Measurements from ENCODE around the gene PCCA.
A peak's percentile ranks its signal among the peaks of the same experiment; 100 is the strongest.

PCCA gene

GRCh38 chr13:100478107-100478809, 389.4 kb downstream of the PCCA start:
- DNase-seq, result no peak

DNA sequence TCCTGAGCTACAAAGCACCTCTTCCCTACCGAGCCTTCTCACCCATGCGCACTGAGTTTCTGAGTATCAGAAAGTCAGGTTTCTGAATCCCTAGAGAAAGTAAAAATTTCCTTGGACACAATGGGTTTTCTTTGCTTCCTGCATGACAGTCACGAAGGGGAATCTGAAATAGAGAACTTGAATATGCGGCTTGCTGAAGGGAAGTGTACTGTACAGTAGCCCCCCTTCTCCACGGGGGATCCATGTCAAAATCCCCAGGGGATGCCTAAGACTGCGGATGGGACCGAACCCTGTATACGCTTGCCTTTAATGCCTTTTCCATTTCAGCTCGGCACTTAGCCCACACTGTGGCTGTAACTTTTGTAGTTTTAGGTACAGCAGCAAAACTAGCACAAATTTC, 391.8 kb downstream of the PCCA start:
- no peak for DNase-seq

GRCh38 chr13:100483139-100483538, 394.2 kb downstream of the PCCA start:
- no peak for DNase-seq

- DNase-seq, result no peak
These were observed 395.0 kb downstream of the PCCA start for GRCh38 chr13:100483841-100484381.

DNA sequence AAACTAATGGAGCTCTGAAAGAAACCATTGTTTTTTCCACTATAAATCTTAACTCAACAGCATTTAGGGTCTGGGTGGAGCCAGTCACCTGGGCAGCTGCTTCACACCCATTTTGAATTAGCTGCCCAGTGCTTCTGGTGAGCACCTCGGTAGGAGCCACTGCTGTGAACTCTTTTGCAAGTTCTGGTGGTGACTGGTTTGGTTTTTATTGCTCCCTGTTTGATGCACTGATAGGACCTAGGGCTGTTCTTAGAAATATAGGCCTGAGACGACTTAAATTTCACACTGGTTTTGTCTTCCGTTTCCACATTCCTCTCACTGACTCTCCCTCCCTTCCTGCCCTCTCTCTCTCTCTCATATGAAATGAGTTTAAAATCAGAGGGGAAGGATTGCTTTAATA, 395.8 kb downstream of the PCCA start:
- DNase-seq, result no peak

DNA sequence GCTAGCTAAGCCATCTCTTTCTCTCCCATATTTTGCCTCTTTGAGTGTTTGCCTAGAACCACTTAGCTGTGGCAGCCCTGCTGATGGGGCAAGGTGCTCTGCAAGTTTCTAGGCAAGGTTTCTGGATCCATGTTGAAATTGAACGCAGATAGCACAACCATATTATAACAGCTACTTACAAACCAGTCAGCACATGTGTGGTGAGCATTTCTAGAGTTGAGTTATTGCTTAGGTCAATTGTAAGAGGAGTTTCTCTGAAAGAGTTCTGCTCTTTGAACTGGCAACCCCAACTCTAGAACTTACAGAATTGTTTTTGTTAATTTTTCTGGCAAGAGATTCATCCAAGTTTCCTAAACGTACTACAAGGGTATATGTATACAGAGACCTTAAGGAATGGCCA, 396.4 kb downstream of the PCCA start:
- DNase-seq, result no peak

DNA sequence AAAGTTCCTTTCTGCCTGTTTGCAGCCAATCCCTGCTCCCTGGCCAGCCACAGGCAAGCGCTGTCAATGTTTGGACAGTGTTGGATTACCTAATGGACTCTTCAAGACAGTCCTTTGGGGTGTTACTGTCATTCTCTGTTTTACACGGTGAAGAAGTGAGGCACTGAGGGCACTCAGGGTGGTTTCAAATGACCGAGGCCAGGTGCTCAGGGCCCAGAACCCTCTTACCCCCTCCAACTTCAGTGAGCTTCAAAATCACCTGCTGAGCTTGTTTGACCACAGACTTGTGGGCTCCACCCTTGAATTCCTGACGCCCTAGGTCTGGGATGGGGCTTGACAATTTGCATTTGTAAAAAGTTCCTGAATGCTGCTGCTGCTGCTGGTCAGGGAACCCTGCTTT, 401.8 kb downstream of the PCCA start:
- DNase-seq, result no peak

- DNase-seq, result no peak
These were observed 402.4 kb downstream of the PCCA start for GRCh38 chr13:100491164-100491842.

GRCh38 chr13:100493418-100493817, 404.5 kb downstream of the PCCA start:
- DNase-seq, result no peak

DNA sequence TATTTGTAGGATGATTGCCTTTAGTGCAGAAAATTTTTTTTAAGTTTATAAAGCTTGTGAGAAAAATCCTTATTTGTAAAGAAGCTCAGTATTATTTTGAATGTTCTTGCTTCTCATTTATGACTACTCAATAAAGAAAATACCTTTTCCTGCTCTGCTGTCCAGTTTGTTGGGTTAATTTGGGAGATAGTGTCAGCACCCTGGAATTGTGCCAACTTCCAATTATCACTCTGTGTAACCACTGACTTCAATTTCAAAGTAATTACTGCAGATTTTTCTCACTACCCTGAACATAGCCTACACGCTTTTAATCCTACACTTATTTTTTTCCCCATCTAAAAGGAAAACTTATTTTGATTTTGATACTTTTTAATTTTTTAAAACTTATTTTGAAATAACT, 406.6 kb downstream of the PCCA start:
- no peak for DNase-seq

DNA sequence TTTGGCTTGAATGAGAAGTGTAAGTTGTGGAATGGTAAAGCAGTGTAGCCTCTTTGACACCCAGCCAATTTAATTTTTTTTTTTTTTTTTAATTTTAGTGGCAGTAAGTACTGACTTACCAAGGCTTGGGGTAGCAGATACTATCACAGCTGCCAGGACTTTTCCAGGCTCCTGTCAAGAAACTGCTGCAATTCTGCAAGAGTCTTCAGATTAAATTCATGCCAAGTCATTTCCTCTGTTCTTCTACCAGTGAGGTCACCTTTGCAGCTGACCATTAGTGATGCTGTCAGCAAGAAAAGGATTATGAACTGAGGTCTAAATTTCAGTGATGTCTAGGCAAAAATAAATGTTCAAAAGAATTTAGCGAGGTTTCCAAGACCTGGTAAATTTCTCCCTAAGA, 408.5 kb downstream of the PCCA start:
- DNase-seq, result no peak

- no peak for DNase-seq
These were observed 413.6 kb downstream of the PCCA start for GRCh38 chr13:100502446-100502845.

DNA sequence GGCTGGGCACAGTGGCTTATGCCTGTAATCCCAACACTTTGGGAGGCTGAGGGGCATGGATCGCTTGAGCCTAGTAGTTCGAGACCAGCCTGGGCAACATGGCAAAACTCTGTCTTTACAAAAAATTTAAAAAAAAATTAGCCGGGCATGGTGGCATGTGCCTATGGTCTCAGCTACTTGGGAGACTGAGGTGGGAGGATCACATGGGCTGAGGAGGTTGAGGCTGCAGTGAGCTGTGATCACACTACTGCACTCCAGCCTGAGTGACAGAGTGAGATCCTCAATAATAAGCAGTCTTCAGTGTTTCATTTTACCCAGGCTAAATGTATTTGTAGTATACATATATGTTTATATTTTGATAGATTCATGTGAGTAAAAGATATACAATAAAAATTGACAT, 414.7 kb downstream of the PCCA start:
- DNase-seq, result no peak

GRCh38 chr13:100506154-100506553, 417.3 kb downstream of the PCCA start:
- DNase-seq, result peak; percentile 47

DNA sequence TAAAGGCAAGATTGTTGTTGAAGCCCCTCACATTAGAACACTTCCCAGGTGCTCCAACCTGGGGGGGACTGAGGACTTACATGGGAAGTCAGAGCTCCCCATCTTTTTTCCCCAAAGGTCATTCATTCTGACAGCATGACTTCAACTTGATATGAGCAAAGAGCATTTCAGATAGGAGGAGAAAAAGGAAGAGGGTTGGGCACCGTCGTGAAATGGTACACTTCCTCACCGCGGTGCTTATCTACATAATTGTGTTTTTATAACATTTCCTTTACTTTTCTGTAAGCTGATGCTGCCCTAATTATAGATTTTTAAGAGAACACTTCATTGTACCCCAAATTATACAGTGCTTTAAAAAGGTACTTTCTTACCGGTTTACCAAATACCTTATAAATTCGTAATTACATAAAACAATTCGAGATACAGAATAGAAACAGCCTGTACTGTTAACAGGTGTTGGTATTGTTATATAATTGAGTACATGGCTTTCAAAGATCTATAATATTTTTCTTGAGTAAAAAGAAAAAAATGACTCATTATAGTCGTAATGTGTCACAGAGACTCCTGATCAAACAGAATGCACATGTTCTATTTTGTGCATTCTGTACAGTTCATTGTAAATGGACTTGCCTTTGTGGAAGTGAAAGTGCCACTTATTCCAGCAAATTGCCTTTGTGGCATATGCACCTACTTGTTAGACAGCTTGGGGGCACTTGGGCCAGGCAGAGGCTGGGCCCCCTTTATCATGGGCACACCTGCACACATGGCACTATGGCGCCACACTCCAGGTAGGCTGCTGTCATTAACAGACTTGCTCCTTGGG, 417.9 kb downstream of the PCCA start:
- no peak for DNase-seq

GRCh38 chr13:100508455-100508854, 419.6 kb downstream of the PCCA start:
- no peak for DNase-seq

- no peak for DNase-seq
These were observed 420.1 kb downstream of the PCCA start for GRCh38 chr13:100508996-100509395.

GRCh38 chr13:100510208-100510957, 421.5 kb downstream of the PCCA start:
- DNase-seq, result no peak

GRCh38 chr13:100511466-100511865, 422.6 kb downstream of the PCCA start:
- DNase-seq, result no peak

- no peak for DNase-seq
These were observed 423.5 kb downstream of the PCCA start for GRCh38 chr13:100512422-100512821.

DNA sequence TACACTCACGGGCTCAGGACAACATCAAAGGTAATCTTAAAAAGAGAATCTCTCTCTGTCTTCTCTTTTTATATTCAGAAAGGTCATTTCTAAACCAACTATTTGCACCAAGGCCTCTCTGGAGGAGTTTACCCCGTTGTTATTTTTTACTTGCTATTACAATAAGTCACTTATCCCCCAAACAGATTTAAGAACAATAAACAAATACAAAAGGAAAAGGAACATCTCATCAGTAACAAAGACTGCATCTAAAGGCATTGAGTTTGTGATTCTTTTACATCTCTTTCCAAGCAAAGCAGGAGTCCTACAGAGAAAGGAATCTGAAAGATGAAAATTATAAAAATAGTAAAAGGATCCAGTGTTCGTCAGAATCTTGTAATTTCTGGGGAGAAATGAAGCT, 424.3 kb downstream of the PCCA start:
- DNase-seq, result no peak

DNA sequence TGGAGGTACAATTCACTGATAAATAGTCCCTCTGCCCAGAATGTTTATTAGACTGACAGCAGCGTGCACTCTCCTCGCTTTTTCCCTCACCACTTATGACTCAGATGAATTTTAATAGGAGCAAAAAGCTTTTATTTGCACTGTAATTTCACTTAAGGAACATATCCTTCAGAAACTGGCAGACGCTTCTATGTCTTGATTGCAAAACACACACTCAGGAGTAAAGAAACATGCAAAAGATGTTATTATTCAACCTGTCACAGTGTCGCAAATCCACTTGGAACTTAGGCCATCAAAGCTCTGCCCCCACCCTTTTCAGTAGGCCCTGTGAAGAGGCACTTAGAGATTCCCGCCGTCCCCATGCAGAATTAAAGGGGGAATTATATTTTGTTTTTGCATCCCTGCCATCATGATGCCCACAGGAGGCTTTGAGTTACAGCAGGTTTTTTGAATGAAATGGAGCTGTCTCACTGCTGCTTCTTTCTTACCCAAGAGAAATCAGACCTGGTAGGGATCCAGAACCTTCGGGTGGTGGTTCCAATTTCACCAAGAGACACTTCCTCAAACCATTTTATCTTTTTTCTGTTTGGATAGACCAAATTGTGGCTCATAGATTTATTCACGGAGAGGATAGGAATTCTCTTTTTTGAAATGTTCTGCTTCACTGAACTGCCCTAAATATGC, 425.2 kb downstream of the PCCA start:
- no peak for DNase-seq
